ENCODE data around the gene C1QBP. TPM values are rescaled to one million over a fixed set of nuclear protein-coding genes. Genes with fewer than 3 reads are reported as not detected.

Gene C1QBP
- total RNA-seq, 1 experiment from 2014 or later: 225 TPM

GRCh38 chr17:5396612-5397011 is 42.3 kb downstream of the C1QBP start:
- H3K4me3 ChIP-seq (ENCODE audit: low read depth in 2 of 2, low read length in 2 of 2): no peak overlapping the region
- CTCF ChIA-PET: no interaction called here
- no peak overlapping the region for H3K27ac ChIP-seq (ENCODE audit: low read length)
- DNase-seq (ENCODE audit: low read depth, low spot score) (no peak), ATAC-seq (no peak)
- intact Hi-C loops (cut with micrococcal nuclease; ENCODE audit: unreplicated experiment): no loop called here
- POLR2A ChIA-PET: no interaction called here
- no TSS peak for BruUV-seq (replicated peaks)
- TF ChIP-seq SIN3A (IDR thresholded peaks at IDR 0.05; ENCODE audit: borderline replicate concordance, insufficient read depth, low read depth, low read length) (no peak), CTCF (IDR thresholded peaks at IDR 0.05) (no peak), TCF7L2 (IDR thresholded peaks at IDR 0.05; ENCODE audit: low read depth, low read length) (no peak), POLR2AphosphoS5 (IDR thresholded peaks at IDR 0.05; ENCODE audit: low read depth, low read length) (no peak), REST (IDR thresholded peaks at IDR 0.05; ENCODE audit: insufficient read depth in 1 of 2, low read depth in 2 of 2, low read length in 1 of 2) (no peak)
- H3K27me3 ChIP-seq (ENCODE audit: control insufficient read depth, insufficient read depth, low read length): no peaks in the 10 kb centered on the region
- in situ Hi-C loops (cut with HindIII; ENCODE audit: low pct_unique_long_range_greater_than_20kb, low sequenced_read_pairs): no loop called here
- no peaks in the 10 kb centered on the region for H3K9me3 ChIP-seq (ENCODE audit: control insufficient read depth, insufficient read depth, low read depth, low read length)
- H3K4me1 ChIP-seq (ENCODE audit: control insufficient read depth, insufficient read depth, low read length): no peaks in the 10 kb centered on the region
- H3K36me3 ChIP-seq (ENCODE audit: control insufficient read depth, insufficient read depth, low read length): peaks cover 44% of the 10 kb centered on the region

GRCh38 chr17:5391678-5392077 is 47.3 kb downstream of the C1QBP start:
- TF ChIP-seq POLR2AphosphoS5 (IDR thresholded peaks at IDR 0.05; ENCODE audit: low read depth, low read length) (no peak), TCF7L2 (IDR thresholded peaks at IDR 0.05; ENCODE audit: low read depth, low read length) (no peak), REST (IDR thresholded peaks at IDR 0.05; ENCODE audit: insufficient read depth in 1 of 2, low read depth in 2 of 2, low read length in 1 of 2) (no peak), SIN3A (IDR thresholded peaks at IDR 0.05; ENCODE audit: borderline replicate concordance, insufficient read depth, low read depth, low read length) (no peak), CTCF (IDR thresholded peaks at IDR 0.05) (no peak)
- ATAC-seq (no peak), DNase-seq (ENCODE audit: low read depth, low spot score) (no peak)
- CTCF ChIA-PET: no interaction called here
- in situ Hi-C loops (cut with HindIII; ENCODE audit: low pct_unique_long_range_greater_than_20kb, low sequenced_read_pairs) (no loop called here), intact Hi-C loops (cut with micrococcal nuclease; ENCODE audit: unreplicated experiment) (no loop called here)
- peaks cover 30% of the 10 kb centered on the region for H3K36me3 ChIP-seq (ENCODE audit: control insufficient read depth, insufficient read depth, low read length)
- POLR2A ChIA-PET: no interaction called here
- H3K4me1 ChIP-seq (ENCODE audit: control insufficient read depth, insufficient read depth, low read length): no peaks in the 10 kb centered on the region
- H3K4me3 ChIP-seq (ENCODE audit: low read depth in 2 of 2, low read length in 2 of 2): no peak overlapping the region
- BruUV-seq (replicated peaks): no TSS peak
- no peaks in the 10 kb centered on the region for H3K27me3 ChIP-seq (ENCODE audit: control insufficient read depth, insufficient read depth, low read length)
- no peaks in the 10 kb centered on the region for H3K9me3 ChIP-seq (ENCODE audit: control insufficient read depth, insufficient read depth, low read depth, low read length)
- no peak overlapping the region for H3K27ac ChIP-seq (ENCODE audit: low read length)

Other genes starting within 250 kb of the C1QBP start
- 5.6 TPM for gene ZNF594, start 247.3 kb downstream of the C1QBP start, total RNA-seq (2021; ENCODE audit: unreplicated experiment)
- gene SCIMP, start 204.3 kb downstream of the C1QBP start, total RNA-seq (2021; ENCODE audit: unreplicated experiment): not detected
- gene RABEP1, start 156.9 kb downstream of the C1QBP start, total RNA-seq (2021; ENCODE audit: unreplicated experiment): 28.2 TPM
- 50.5 TPM for gene NUP88, start 19.5 kb downstream of the C1QBP start, total RNA-seq (2021; ENCODE audit: unreplicated experiment)
- 36.7 TPM for gene RPAIN, start 19.0 kb downstream of the C1QBP start, total RNA-seq (2021; ENCODE audit: unreplicated experiment)
- 31.0 TPM for gene DHX33, start 29.8 kb upstream of the C1QBP start, total RNA-seq (2021; ENCODE audit: unreplicated experiment)
- 59.7 TPM for gene DERL2, start 47.0 kb upstream of the C1QBP start, total RNA-seq (2021; ENCODE audit: unreplicated experiment)
- 11.5 TPM for gene MIS12, start 47.4 kb upstream of the C1QBP start, total RNA-seq (2021; ENCODE audit: unreplicated experiment)
- 0.57 TPM for gene NLRP1, start 145.4 kb upstream of the C1QBP start, total RNA-seq (2021; ENCODE audit: unreplicated experiment)

Measured in Panc1 (cell line).